K562 (cell line): Measurements from ENCODE around the gene DPEP1. TPM values are rescaled to one million over a fixed set of nuclear protein-coding genes. Genes with fewer than 3 reads are reported as not detected.

ENCODE experiments used
- ATAC-seq: fragments of 200-7000 bp; cut with Tn5 transposase; 3 replicates; pipeline ENCODE4 v1.9.1; 2020; ENCODE audit warnings: moderate library complexity
- BruUV-seq: library from RNA; stranded (reverse); fragments of 400-500 nt; replicated peaks from 2 replicates; lab custom pipeline; 2021; lab: Mats Ljungman, UMichigan
- CTCF ChIA-PET: fragments of 300-600 bp; formaldehyde crosslinking; extraction: SDS; loops from one replicate; lab custom pipeline; 2021; ENCODE audit warnings: low intra/inter-chr PET ratio; lab: Yijun Ruan, JAX
- POLR2A ChIA-PET: fragments of 300-600, 350-650 bp; sonication (Branson Sonifier 250); formaldehyde crosslinking; extraction: SDS; loops from one replicate; lab custom pipeline; 2021; ENCODE audit warnings: antibody characterized with exemption, inconsistent platforms; lab: Yijun Ruan, JAX
- DNase-seq, 4 experiments: peaks; one replicate each; pipeline versions ENCODE4 v3.0.0 to v3.0.0-alpha.2; 2011 to 2018; ENCODE audit warnings: low spot score in 3 of 4, mixed read lengths in 3 of 4; ENCODE audit errors: extremely low read depth in 1 of 4
- FAIRE-seq: peaks from 2 replicates; lab custom pipeline; 2011; peaks lifted over from hg19 to GRCh38; lab: Jason Lieb, UNC
- H2AFZ ChIP-seq: 2 replicates; pipeline ENCODE4 v1.6.0; 2011; ENCODE audit warnings: low read depth, low read length, control low read depth, inconsistent platforms
- H3K27ac ChIP-seq: fragments of 200-600 bp; 3 replicates; pipeline ENCODE4 v1.8.0; 2011; ENCODE audit warnings: low read depth, mild to moderate bottlenecking, control low read depth, inconsistent platforms, low read length, moderate library complexity, mixed read lengths; ENCODE audit errors: extremely low read depth
- H3K27me3 ChIP-seq, 2 experiments: fragments of 300-600 bp in 1 of 2; 2 replicates in 1 of 2; 3 replicates in 1 of 2; pipeline versions ENCODE4 v1.6.0 to v1.8.0; 2011; ENCODE audit warnings: inconsistent platforms in 2 of 2, low read length in 2 of 2, mild to moderate bottlenecking in 1 of 2, mixed read lengths in 1 of 2, moderate library complexity in 1 of 2; ENCODE audit not compliant: control insufficient read depth in 2 of 2, insufficient read depth in 2 of 2
- H3K36me3 ChIP-seq: fragments of 300-600 bp; 3 replicates; pipeline ENCODE4 v1.8.0; 2011; ENCODE audit warnings: mild to moderate bottlenecking, low read length, inconsistent platforms; ENCODE audit not compliant: control insufficient read depth, insufficient read depth
- H3K4me1 ChIP-seq, 2 experiments: fragments of 200-600 bp in 1 of 2; replicated peaks in 1 of 2; 2 replicates in 1 of 2; 3 replicates in 1 of 2; pipeline versions ENCODE4 v1.5.1 to v1.8.0; 2011; ENCODE audit warnings: inconsistent platforms in 2 of 2, low read length in 2 of 2, mild to moderate bottlenecking in 1 of 2, mixed read lengths in 1 of 2, moderate library complexity in 1 of 2; ENCODE audit not compliant: control insufficient read depth in 2 of 2, insufficient read depth in 2 of 2
- H3K4me2 ChIP-seq: 2 replicates; pipeline ENCODE4 v1.6.1; 2011; ENCODE audit warnings: low read length, control low read depth, inconsistent platforms, mixed read lengths; ENCODE audit not compliant: insufficient read depth
- H3K4me3 ChIP-seq: fragments of 200-600 bp; sonication (generic), shearing (Covaris generic); 2 replicates; pipeline ENCODE4 v1.5.1; 2016; ENCODE audit warnings: control low read depth, inconsistent platforms
- H3K79me2 ChIP-seq: fragments of 200-600 bp; 3 replicates; pipeline ENCODE4 v1.8.0; 2011; ENCODE audit warnings: low read length, inconsistent platforms; ENCODE audit not compliant: control insufficient read depth, insufficient read depth
- H3K9ac ChIP-seq, 2 experiments: 2 replicates each; pipeline versions ENCODE4 v1.6.0 to v1.6.1; 2011; ENCODE audit warnings: low read depth in 2 of 2, low read length in 2 of 2, control low read depth in 1 of 2, inconsistent platforms in 1 of 2, mild to moderate bottlenecking in 1 of 2, mixed read lengths in 1 of 2; ENCODE audit not compliant: insufficient read depth in 1 of 2
- H3K9me1 ChIP-seq: one replicate; pipeline ENCODE4 v1.6.0; 2011; ENCODE audit warnings: inconsistent platforms, mild to moderate bottlenecking, low read length, moderate library complexity; ENCODE audit not compliant: control insufficient read depth, insufficient read depth
- H3K9me3 ChIP-seq: replicated peaks from 2 replicates; pipeline ENCODE4 v1.5.1; 2011; ENCODE audit warnings: low read depth, low read length, inconsistent platforms; ENCODE audit not compliant: control insufficient read depth, insufficient read depth
- H4K20me1 ChIP-seq: replicated peaks from 2 replicates; pipeline ENCODE4 v1.6.1; 2011; ENCODE audit warnings: low read length, inconsistent platforms, mixed read lengths; ENCODE audit not compliant: control insufficient read depth, insufficient read depth
- ETV5 ChIP-seq: sonication (generic); formaldehyde crosslinking; IDR thresholded peaks from 2 replicates; pipeline ENCODE4 v1.4.0; 2020; ENCODE audit warnings: low read depth, mild to moderate bottlenecking, missing genetic modification reagents
- HDGF ChIP-seq: fragments of 450-650 bp; IDR thresholded peaks from 2 replicates; pipeline ENCODE4 v1.6.1; 2016
- JUND ChIP-seq, 2 experiments: IDR thresholded peaks; 2 replicates in 1 of 2; 3 replicates in 1 of 2; pipeline ENCODE4 v1.6.1; 2011; ENCODE audit warnings: borderline replicate concordance in 2 of 2, low read depth in 2 of 2, low read length in 2 of 2, improper control_type of control experiment in 1 of 2, missing biosample characterization in 1 of 2, missing genetic modification characterization in 1 of 2, missing genetic modification reagents in 1 of 2
- KAT8 ChIP-seq: fragments of 450-650 bp; IDR thresholded peaks from 2 replicates; pipeline ENCODE4 v1.6.1; 2016; ENCODE audit warnings: low read depth, mild to moderate bottlenecking
- NRF1 ChIP-seq, 2 experiments: fragments of 450-650 bp; IDR thresholded peaks in 1 of 2; conservative IDR thresholded peaks in 1 of 2; 2 replicates each; pipeline ENCODE4 v1.6.1; 2014; ENCODE audit warnings: mild to moderate bottlenecking in 2 of 2
- PCBP2 ChIP-seq: fragments of 200-400 bp; formaldehyde crosslinking; IDR thresholded peaks from 2 replicates; pipeline ENCODE4 v1.6.1; 2018; ENCODE audit warnings: low read length, low read depth, mild to moderate bottlenecking, moderate library complexity; ENCODE audit not compliant: poor library complexity, severe bottlenecking
- RBFOX2 ChIP-seq: fragments of 200-400 bp; formaldehyde crosslinking; IDR thresholded peaks from 2 replicates; pipeline ENCODE4 v1.6.1; 2017; ENCODE audit warnings: low read depth, mild to moderate bottlenecking, low read length, moderate library complexity
- SMAD4 ChIP-seq: fragments of 250-450 bp; sonication (Bioruptor Pico); conservative IDR thresholded peaks from 2 replicates; pipeline ENCODE4 v1.8.0; 2021; ENCODE audit warnings: inconsistent platforms, mild to moderate bottlenecking, moderate library complexity
- TAF1 ChIP-seq: IDR thresholded peaks from 2 replicates; pipeline ENCODE4 v1.6.1; 2011; ENCODE audit warnings: mild to moderate bottlenecking, low read length, moderate library complexity; ENCODE audit not compliant: insufficient read depth, control insufficient read depth, severe bottlenecking; ENCODE audit errors: extremely low read depth
- ZFX ChIP-seq: sonication (generic); formaldehyde crosslinking; IDR thresholded peaks from 2 replicates; pipeline ENCODE4 v1.8.0; 2022; ENCODE audit warnings: mild to moderate bottlenecking, missing genetic modification reagents, moderate library complexity
- WGBS: fragments of 100-300 bp; shearing (Covaris generic); methylation state at CpG from one replicate; pipeline ENCODE4 v1.1.6; 2016; ENCODE audit warnings: low coverage, mixed read lengths; ENCODE audit not compliant: insufficient coverage; ENCODE audit errors: missing lambda C conversion rate; 5-methylcytosine and 5-hydroxymethylcytosine counted together
- in situ Hi-C: fragments of 300-500 bp; cut with MboI; formaldehyde crosslinking; loops from 4 replicates; pipeline ENCODE4 v1.15.0; 2018; ENCODE audit warnings: inconsistent platforms, mixed read lengths
- intact Hi-C: fragments of 100-400 bp; cut with micrococcal nuclease; formaldehyde crosslinking; loops from 2 replicates; pipeline ENCODE4 v1.14.2; 2022
- polyA plus RNA-seq, 8 experiments: library from polyadenylated mRNA; depleted of rRNA in 4 of 8; stranded (reverse) in 5 of 8; unstranded in 3 of 8; fragments of >200 nt; fragmentation: Nextera tagmentation in 2 of 8; fragmentation: Illumina TruSeq in 1 of 8; extraction: Ambion mirVana in 2 of 8; extraction: Trizol in 1 of 8; gene quantifications; 2 replicates each; pipeline versions ENCODE4 v1.2.1 to v1.2.3, GENCODE V29; 2011 to 2014; ENCODE audit warnings: inconsistent platforms in 1 of 8, missing spikeins in 1 of 8
- total RNA-seq, 7 experiments: library from RNA; depleted of rRNA in 6 of 7; stranded (reverse); fragments of >200 nt in 6 of 7; fragmentation: Illumina TruSeq in 2 of 7; extraction: Trizol in 2 of 7; gene quantifications; 2 replicates each; pipeline versions ENCODE4 v1.2.1 to v1.2.3, GENCODE V29; 2011 to 2021; ENCODE audit warnings: low replicate concordance in 1 of 7
- TF ChIP-seq, protein P1 (sequence below): fragments of 450-650 bp; formaldehyde crosslinking; IDR thresholded peaks from 2 replicates; pipeline ENCODE4 v1.4.0; 2022; ENCODE audit warnings: missing genetic modification characterization
- TF ChIP-seq, protein P2 (sequence below): fragments of 450-650 bp; formaldehyde crosslinking; conservative IDR thresholded peaks from 2 replicates; pipeline ENCODE4 v1.4.0; 2022; ENCODE audit warnings: mild to moderate bottlenecking, missing genetic modification characterization
- TF ChIP-seq, protein P3 (sequence below): fragments of 200-800 bp; sonication (Bioruptor generic); IDR thresholded peaks from 2 replicates; pipeline ENCODE4 v1.6.1; 2017; ENCODE audit warnings: missing genetic modification characterization, missing compliant biosample characterization
- TF ChIP-seq, protein P4 (sequence below): conservative IDR thresholded peaks from 2 replicates; pipeline ENCODE4 v1.6.1; 2011; ENCODE audit warnings: low read depth, mild to moderate bottlenecking, low read length; ENCODE audit not compliant: control insufficient read depth

The DPEP1 gene
- total and polyA plus RNA-seq, 9 of the 15 experiments (the other 6 are each of a cell fraction or from before 2014, with no cell fraction given), result 0.14 to 0.31 (median 0.20) TPM; not detected in 6

DNA sequence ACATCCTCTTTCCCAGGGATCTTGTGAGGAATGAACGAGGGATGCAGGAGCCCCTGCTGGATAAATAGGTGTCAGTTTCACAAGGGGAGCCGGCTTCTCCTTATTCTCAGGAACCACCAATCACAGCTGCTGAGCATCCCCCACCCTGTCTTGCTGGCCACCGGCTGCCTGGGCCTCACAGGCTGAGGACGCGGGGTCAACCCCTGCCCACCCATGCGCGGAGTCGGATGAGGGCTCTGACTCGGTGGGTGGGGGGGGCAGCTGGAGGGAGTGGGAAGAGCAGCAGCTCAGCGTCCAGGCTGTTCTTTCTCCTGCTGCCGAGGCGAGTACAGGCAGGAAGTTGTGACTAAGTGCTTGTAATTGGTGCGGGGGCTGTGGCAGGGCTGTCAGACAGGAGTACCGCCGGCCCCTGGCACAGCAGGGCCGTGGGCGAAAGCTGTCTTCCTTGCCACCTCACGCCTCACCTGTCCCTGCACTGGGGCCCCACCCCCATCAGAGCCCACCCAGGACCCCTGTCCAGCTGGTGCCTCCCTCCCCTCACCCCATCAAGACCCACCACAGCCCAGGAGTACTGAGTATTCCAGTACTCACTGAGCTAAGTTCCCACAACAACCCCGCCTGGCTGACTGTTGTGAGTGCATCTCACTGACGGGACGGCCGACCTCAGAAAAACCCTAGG lies 11.0 kb upstream of the DPEP1 start:
- no peak overlapping the region for H2AFZ ChIP-seq
- POLR2A ChIA-PET, result interaction anchor here (0.5 to 1.0 kb wide), 5 partner anchors 9 to 337 kb away, joined by 3 to 4 read pairs (median 3); no protein-coding TSS in a partner anchor
- 6% methylated on average over 15 of the region's 22 CpGs for WGBS
- H3K27me3 ChIP-seq, result no peaks in the 10 kb centered on the region
- FAIRE-seq, result no peak
- in situ Hi-C loops (no loop called here), intact Hi-C loops (loop anchor here (5.0 kb wide), 1 partner anchor 35 kb away; no protein-coding TSS in a partner anchor)
- peak; percentile 34 to 60 (median 43) for DNase-seq
- H3K79me2 ChIP-seq, result no peaks in the 10 kb centered on the region
- no peaks in the 10 kb centered on the region for H3K9me3 ChIP-seq
- H3K36me3 ChIP-seq, result no peaks in the 10 kb centered on the region
- peak; percentile 65 for ATAC-seq
- no TSS peak for BruUV-seq
- 0 out of 2 replicates have a peak, but pooled peaks cover 5% of the 10 kb centered on the region for H4K20me1 ChIP-seq
- no peaks in the 10 kb centered on the region for H3K9me1 ChIP-seq
- CTCF ChIA-PET, result no interaction called here
- H3K9ac ChIP-seq, result peak overlapping the region in 1 of 2 experiments; percentile 23; a peak in 1 of 4 replicates
- H3K4me2 ChIP-seq, result 0 out of 2 replicates have a peak overlapping the region, but pooled peaks have one; percentile 1
- no peak overlapping the region for H3K27ac ChIP-seq
- H3K4me1 ChIP-seq, result peaks cover 3 to 52% of the 10 kb centered on the region in 2 experiments; a peak in 4 of 5 replicates
- no peak overlapping the region for H3K4me3 ChIP-seq
- TF ChIP-seq JUND (IDR thresholded peaks at IDR 0.05; ENCODE audit: borderline replicate concordance, low read depth, low read length), result peak; percentile 60; the same call in 1 of the 2 replicates
- TF ChIP-seq JUND (tag; IDR thresholded peaks at IDR 0.05; ENCODE audit: borderline replicate concordance, low read depth, low read length), result no peak; the same call in 2 of the 3 replicates
- TF ChIP-seq, protein P1, sequence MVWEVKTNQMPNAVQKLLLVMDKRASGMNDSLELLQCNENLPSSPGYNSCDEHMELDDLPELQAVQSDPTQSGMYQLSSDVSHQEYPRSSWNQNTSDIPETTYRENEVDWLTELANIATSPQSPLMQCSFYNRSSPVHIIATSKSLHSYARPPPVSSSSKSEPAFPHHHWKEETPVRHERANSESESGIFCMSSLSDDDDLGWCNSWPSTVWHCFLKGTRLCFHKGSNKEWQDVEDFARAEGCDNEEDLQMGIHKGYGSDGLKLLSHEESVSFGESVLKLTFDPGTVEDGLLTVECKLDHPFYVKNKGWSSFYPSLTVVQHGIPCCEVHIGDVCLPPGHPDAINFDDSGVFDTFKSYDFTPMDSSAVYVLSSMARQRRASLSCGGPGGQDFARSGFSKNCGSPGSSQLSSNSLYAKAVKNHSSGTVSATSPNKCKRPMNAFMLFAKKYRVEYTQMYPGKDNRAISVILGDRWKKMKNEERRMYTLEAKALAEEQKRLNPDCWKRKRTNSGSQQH (CRISPR knock-in tag), result no peak
- TF ChIP-seq, protein P2, sequence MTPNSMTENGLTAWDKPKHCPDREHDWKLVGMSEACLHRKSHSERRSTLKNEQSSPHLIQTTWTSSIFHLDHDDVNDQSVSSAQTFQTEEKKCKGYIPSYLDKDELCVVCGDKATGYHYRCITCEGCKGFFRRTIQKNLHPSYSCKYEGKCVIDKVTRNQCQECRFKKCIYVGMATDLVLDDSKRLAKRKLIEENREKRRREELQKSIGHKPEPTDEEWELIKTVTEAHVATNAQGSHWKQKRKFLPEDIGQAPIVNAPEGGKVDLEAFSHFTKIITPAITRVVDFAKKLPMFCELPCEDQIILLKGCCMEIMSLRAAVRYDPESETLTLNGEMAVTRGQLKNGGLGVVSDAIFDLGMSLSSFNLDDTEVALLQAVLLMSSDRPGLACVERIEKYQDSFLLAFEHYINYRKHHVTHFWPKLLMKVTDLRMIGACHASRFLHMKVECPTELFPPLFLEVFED (CRISPR knock-in tag), result no peak
- no peak for TF ChIP-seq KAT8
- no peak for TF ChIP-seq HDGF
- no peak for TF ChIP-seq ZFX
- peak; percentile 27 to 44; a peak in 3 of 4 replicates for TF ChIP-seq NRF1 (conservative IDR thresholded peaks at IDR 0.05 in 1 of 2, IDR thresholded peaks at IDR 0.05 in 1 of 2)
- 0 out of 2 replicates have a peak, but pooled peaks have one; percentile 33 for TF ChIP-seq ETV5 (CRISPR knock-in tag)
- no peak for TF ChIP-seq PCBP2
- TF ChIP-seq RBFOX2, result no peak
- no peak for TF ChIP-seq TAF1
- TF ChIP-seq SMAD4 (CRISPR knock-in tag), result peak; percentile 41; the same call in 1 of the 2 replicates
- TF ChIP-seq, protein P3, sequence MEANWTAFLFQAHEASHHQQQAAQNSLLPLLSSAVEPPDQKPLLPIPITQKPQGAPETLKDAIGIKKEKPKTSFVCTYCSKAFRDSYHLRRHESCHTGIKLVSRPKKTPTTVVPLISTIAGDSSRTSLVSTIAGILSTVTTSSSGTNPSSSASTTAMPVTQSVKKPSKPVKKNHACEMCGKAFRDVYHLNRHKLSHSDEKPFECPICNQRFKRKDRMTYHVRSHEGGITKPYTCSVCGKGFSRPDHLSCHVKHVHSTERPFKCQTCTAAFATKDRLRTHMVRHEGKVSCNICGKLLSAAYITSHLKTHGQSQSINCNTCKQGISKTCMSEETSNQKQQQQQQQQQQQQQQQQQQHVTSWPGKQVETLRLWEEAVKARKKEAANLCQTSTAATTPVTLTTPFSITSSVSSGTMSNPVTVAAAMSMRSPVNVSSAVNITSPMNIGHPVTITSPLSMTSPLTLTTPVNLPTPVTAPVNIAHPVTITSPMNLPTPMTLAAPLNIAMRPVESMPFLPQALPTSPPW (CRISPR knock-in tag), result peak; percentile 50
- TF ChIP-seq, protein P4, sequence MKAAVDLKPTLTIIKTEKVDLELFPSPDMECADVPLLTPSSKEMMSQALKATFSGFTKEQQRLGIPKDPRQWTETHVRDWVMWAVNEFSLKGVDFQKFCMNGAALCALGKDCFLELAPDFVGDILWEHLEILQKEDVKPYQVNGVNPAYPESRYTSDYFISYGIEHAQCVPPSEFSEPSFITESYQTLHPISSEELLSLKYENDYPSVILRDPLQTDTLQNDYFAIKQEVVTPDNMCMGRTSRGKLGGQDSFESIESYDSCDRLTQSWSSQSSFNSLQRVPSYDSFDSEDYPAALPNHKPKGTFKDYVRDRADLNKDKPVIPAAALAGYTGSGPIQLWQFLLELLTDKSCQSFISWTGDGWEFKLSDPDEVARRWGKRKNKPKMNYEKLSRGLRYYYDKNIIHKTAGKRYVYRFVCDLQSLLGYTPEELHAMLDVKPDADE, result peak; percentile 49; the same call in 1 of the 2 replicates
